ENCODE measurements around the gene SH3GLB2. TPM values are rescaled to one million over a fixed set of nuclear protein-coding genes. Genes with fewer than 3 reads are reported as not detected.

The SH3GLB2 gene
- total and polyA plus RNA-seq, 4 donors: 5.0 to 26.9 (median 18.3) TPM

GRCh38 chr9:129033216-129033615 lies 5.1 kb upstream of the SH3GLB2 start:
- TF ChIP-seq NR2F2 (IDR thresholded peaks at IDR 0.05) (no peak), FOXA1 (IDR thresholded peaks at IDR 0.05) (no peak), ATF3 (IDR thresholded peaks at IDR 0.05) (no peak), FOXA2 (IDR thresholded peaks at IDR 0.05) (no peak), JUND (IDR thresholded peaks at IDR 0.05) (no peak), MAX (IDR thresholded peaks at IDR 0.05) (no peak), HNF4G (IDR thresholded peaks at IDR 0.05) (no peak), YY1 (IDR thresholded peaks at IDR 0.05) (no peak)
- WGBS: 83% methylated on average over 8 of the region's 8 CpGs
- Histone ChIP-seq H3K36me3 (ENCODE audit: control insufficient read depth in 4 of 4, insufficient read depth in 3 of 4, low read depth in 1 of 4, low read length in 3 of 4) (no peaks in the 10 kb centered on the region), H3K4me1 (ENCODE audit: control insufficient read depth in 4 of 4, insufficient read depth in 4 of 4, low read length in 3 of 4) (peaks cover 8 to 23% (median 16%) of the 10 kb centered on the region in 4 donors), H3K27ac (ENCODE audit: low read depth in 1 of 2, low read length in 2 of 2) (no peak overlapping the region), H3K27me3 (ENCODE audit: control insufficient read depth in 4 of 4, insufficient read depth in 4 of 4, low read length in 3 of 4) (no peaks in the 10 kb centered on the region), H3K4me3 (ENCODE audit: low read depth in 1 of 3, low read length in 3 of 3) (no peak overlapping the region), H3K9ac (ENCODE audit: low read depth in 1 of 2, low read length in 2 of 2) (no peak overlapping the region), H3K9me3 (ENCODE audit: control insufficient read depth in 4 of 4, low read length in 3 of 4) (no peaks in the 10 kb centered on the region)
- DNase-seq (ENCODE audit: low spot score): no peak

GRCh38 chr9:129032541-129033159 lies 4.5 kb upstream of the SH3GLB2 start:
- DNase-seq (ENCODE audit: low spot score): no peak
- TF ChIP-seq NR2F2 (IDR thresholded peaks at IDR 0.05) (no peak), ATF3 (IDR thresholded peaks at IDR 0.05) (no peak), JUND (IDR thresholded peaks at IDR 0.05) (no peak), RXRA (IDR thresholded peaks at IDR 0.05) (no peak), HNF4A (conservative IDR thresholded peaks at IDR 0.05) (no peak), MAX (IDR thresholded peaks at IDR 0.05) (no peak), ZBTB33 (IDR thresholded peaks at IDR 0.05) (no peak)
- 91% methylated on average over 12 of the region's 12 CpGs for WGBS

GRCh38 chr9:129031514-129031913 lies 3.4 kb upstream of the SH3GLB2 start:
- no peak for DNase-seq (ENCODE audit: low spot score)
- H3K9me3 ChIP-seq (ENCODE audit: control insufficient read depth in 4 of 4, low read length in 3 of 4): no peaks in the 10 kb centered on the region
- peaks cover 0 to 17% (median 10%) of the 10 kb centered on the region in 4 donors for H3K4me1 ChIP-seq (ENCODE audit: control insufficient read depth in 4 of 4, insufficient read depth in 4 of 4, low read length in 3 of 4)
- no peak overlapping the region for H3K9ac ChIP-seq (ENCODE audit: low read depth in 1 of 2, low read length in 2 of 2)
- no peaks in the 10 kb centered on the region for H3K36me3 ChIP-seq (ENCODE audit: control insufficient read depth in 4 of 4, insufficient read depth in 3 of 4, low read depth in 1 of 4, low read length in 3 of 4)
- no peak overlapping the region for H3K27ac ChIP-seq (ENCODE audit: low read depth in 1 of 2, low read length in 2 of 2)
- H3K27me3 ChIP-seq (ENCODE audit: control insufficient read depth in 4 of 4, insufficient read depth in 4 of 4, low read length in 3 of 4): no peaks in the 10 kb centered on the region
- no peak overlapping the region for H3K4me3 ChIP-seq (ENCODE audit: low read depth in 1 of 3, low read length in 3 of 3)
- TF ChIP-seq CTCF (IDR thresholded peaks at IDR 0.05; ENCODE audit: low read depth, low read length, missing input control) (no peak), REST (IDR thresholded peaks at IDR 0.05) (no peak), RXRA (IDR thresholded peaks at IDR 0.05) (no peak), ATF3 (IDR thresholded peaks at IDR 0.05) (no peak), HNF4A (conservative IDR thresholded peaks at IDR 0.05) (no peak), YY1 (IDR thresholded peaks at IDR 0.05) (no peak), TAF1 (conservative IDR thresholded peaks at IDR 0.05) (no peak), MAX (IDR thresholded peaks at IDR 0.05) (no peak), HNF4G (IDR thresholded peaks at IDR 0.05) (no peak), FOXA1 (IDR thresholded peaks at IDR 0.05) (no peak), ZBTB33 (IDR thresholded peaks at IDR 0.05) (no peak)
- 80% methylated on average over 4 of the region's 4 CpGs for WGBS

More at GRCh38 chr9:129032541-129033159, 4.5 kb upstream of the SH3GLB2 start:
- H3K27ac ChIP-seq (ENCODE audit: low read depth in 1 of 2, low read length in 2 of 2): no peak overlapping the region
- no peak overlapping the region for H3K9ac ChIP-seq (ENCODE audit: low read depth in 1 of 2, low read length in 2 of 2)
- no peaks in the 10 kb centered on the region for H3K9me3 ChIP-seq (ENCODE audit: control insufficient read depth in 4 of 4, low read length in 3 of 4)
- no peaks in the 10 kb centered on the region for H3K27me3 ChIP-seq (ENCODE audit: control insufficient read depth in 4 of 4, insufficient read depth in 4 of 4, low read length in 3 of 4)
- no peaks in the 10 kb centered on the region for H3K36me3 ChIP-seq (ENCODE audit: control insufficient read depth in 4 of 4, insufficient read depth in 3 of 4, low read depth in 1 of 4, low read length in 3 of 4)
- peaks cover 5 to 20% (median 12%) of the 10 kb centered on the region in 4 donors for H3K4me1 ChIP-seq (ENCODE audit: control insufficient read depth in 4 of 4, insufficient read depth in 4 of 4, low read length in 3 of 4)
- no peak overlapping the region for H3K4me3 ChIP-seq (ENCODE audit: low read depth in 1 of 3, low read length in 3 of 3)

All from liver (tissue), 9 donors.